BE2C (cell line): ENCODE results near the gene P2RY1.

Source experiments
- DNase-seq: peaks from one replicate; pipeline ENCODE4 v3.0.0-alpha.2; 2020
- H3K27me3 ChIP-seq: fragments of 250-450 bp; sonication (Bioruptor Pico); 2 replicates; pipeline ENCODE4 v1.5.1; 2020; ENCODE audit warnings: mild to moderate bottlenecking
- H3K36me3 ChIP-seq: fragments of 250-450 bp; sonication (Bioruptor Pico); 2 replicates; pipeline ENCODE4 v1.5.1; 2020; ENCODE audit warnings: mild to moderate bottlenecking
- H3K4me1 ChIP-seq: fragments of 250-450 bp; sonication (Bioruptor Pico); 2 replicates; pipeline ENCODE4 v1.5.1; 2020
- H3K4me3 ChIP-seq: 2 replicates; pipeline ENCODE4 v1.5.1; 2011; ENCODE audit warnings: low read depth, low read length
- H3K9me3 ChIP-seq: fragments of 250-450 bp; sonication (Bioruptor Pico); 2 replicates; pipeline ENCODE4 v1.5.1; 2020
- TF ChIP-seq, protein P1 (sequence below): IDR thresholded peaks from 2 replicates; pipeline ENCODE4 v1.5.1; 2012; ENCODE audit warnings: mild to moderate bottlenecking, low read depth, low read length

The P2RY1 gene

DNA sequence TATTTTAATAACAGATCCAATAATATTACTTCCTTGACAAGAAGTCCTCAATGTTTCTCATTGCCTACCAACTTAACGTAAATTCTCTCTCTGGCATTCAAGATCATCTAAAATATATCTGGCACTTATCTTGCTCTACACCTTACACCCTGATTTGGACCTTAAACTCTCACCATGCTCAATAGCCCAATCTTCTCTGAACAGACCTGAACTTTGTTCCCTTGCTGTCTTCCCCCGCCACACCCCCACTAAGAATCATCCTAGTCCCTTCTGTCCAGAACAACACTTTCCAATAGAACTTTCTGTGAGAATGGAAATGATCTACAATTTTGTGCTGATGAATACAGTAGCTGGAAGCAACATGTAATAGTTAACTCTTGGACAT is 44.9 kb downstream of the P2RY1 start:
- no peaks in the 10 kb centered on the region for H3K36me3 ChIP-seq
- DNase-seq = no peak
- TF ChIP-seq, protein P1, sequence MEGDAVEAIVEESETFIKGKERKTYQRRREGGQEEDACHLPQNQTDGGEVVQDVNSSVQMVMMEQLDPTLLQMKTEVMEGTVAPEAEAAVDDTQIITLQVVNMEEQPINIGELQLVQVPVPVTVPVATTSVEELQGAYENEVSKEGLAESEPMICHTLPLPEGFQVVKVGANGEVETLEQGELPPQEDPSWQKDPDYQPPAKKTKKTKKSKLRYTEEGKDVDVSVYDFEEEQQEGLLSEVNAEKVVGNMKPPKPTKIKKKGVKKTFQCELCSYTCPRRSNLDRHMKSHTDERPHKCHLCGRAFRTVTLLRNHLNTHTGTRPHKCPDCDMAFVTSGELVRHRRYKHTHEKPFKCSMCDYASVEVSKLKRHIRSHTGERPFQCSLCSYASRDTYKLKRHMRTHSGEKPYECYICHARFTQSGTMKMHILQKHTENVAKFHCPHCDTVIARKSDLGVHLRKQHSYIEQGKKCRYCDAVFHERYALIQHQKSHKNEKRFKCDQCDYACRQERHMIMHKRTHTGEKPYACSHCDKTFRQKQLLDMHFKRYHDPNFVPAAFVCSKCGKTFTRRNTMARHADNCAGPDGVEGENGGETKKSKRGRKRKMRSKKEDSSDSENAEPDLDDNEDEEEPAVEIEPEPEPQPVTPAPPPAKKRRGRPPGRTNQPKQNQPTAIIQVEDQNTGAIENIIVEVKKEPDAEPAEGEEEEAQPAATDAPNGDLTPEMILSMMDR = no peak
- H3K27me3 ChIP-seq = no peaks in the 10 kb centered on the region
- H3K4me1 ChIP-seq = no peaks in the 10 kb centered on the region
- H3K9me3 ChIP-seq = no peaks in the 10 kb centered on the region
- no peak overlapping the region for H3K4me3 ChIP-seq

DNA sequence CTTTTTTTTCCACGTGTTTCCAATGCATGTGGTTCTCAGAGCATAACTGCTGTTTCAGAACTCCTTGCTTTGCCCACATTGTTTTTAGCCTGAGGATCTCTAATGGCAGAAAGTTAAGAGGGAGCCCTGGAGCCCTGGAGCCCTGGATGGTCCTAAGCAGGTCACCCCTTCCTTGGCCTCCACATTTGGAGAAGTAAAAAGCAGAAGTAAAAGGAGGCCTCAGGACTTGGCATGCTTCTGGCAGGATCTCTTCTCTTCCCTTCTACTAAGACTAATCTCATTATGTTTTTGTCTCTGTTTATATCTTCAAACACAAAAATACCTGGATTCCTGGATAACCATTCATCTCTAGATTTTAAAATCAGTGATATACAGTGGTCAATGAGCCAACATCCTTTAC is 50.1 kb downstream of the P2RY1 start:
- DNase-seq = no peak
- Histone ChIP-seq H3K9me3 (no peaks in the 10 kb centered on the region), H3K4me1 (no peaks in the 10 kb centered on the region), H3K4me3 (no peak overlapping the region), H3K36me3 (no peaks in the 10 kb centered on the region), H3K27me3 (no peaks in the 10 kb centered on the region)
- TF ChIP-seq, protein P1 = no peak
